Esophagus muscularis mucosa (tissue), 4 donors: ENCODE results near the gene B3GNT2. TPM values are rescaled to one million over a fixed set of nuclear protein-coding genes. Genes with fewer than 3 reads are reported as not detected.

Source experiments
- DNase-seq: peaks from one replicate; pipeline ENCODE4 v3.0.0-alpha.2; 2017; ENCODE audit errors: extremely low spot score
- H3K27ac ChIP-seq, 4 donors: fragments of 200-600 bp; sonication (generic); replicated peaks in 1 of 4; 1 replicate in 3 of 4; 2 replicates in 1 of 4; pipeline ENCODE4 v1.5.1; 2016 to 2019; ENCODE audit warnings: mild to moderate bottlenecking in 1 of 4
- H3K27me3 ChIP-seq, 4 donors: fragments of 200-600 bp; sonication (generic); one replicate each; pipeline versions ENCODE4 v1.5.1 to v1.6.0; 2016 to 2019
- H3K36me3 ChIP-seq, 4 donors: fragments of 200-600 bp; sonication (generic); one replicate each; pipeline ENCODE4 v1.5.1; 2016 to 2019
- H3K4me1 ChIP-seq, 4 donors: fragments of 200-600 bp; sonication (generic); one replicate each; pipeline ENCODE4 v1.5.1; 2016 to 2019
- H3K4me3 ChIP-seq, 4 donors: fragments of 200-600 bp; sonication (generic); 1 replicate in 2 of 4; 2 replicates in 2 of 4; pipeline ENCODE4 v1.5.1; 2016 to 2019; ENCODE audit warnings: mild to moderate bottlenecking in 4 of 4, moderate library complexity in 1 of 4
- H3K9me3 ChIP-seq, 4 donors: fragments of 200-600 bp; sonication (generic); 1 replicate in 3 of 4; 2 replicates in 1 of 4; pipeline ENCODE4 v1.5.1; 2016 to 2019
- CTCF ChIP-seq, 3 experiments: fragments of 200-600 bp in 2 of 3; fragments of 450-650 bp in 1 of 3; sonication (generic) in 2 of 3; IDR thresholded peaks; one replicate each; pipeline ENCODE4 v1.5.1; 2017 to 2019; ENCODE audit warnings: antibody characterized with exemption in 3 of 3, mild to moderate bottlenecking in 2 of 3, moderate library complexity in 1 of 3
- EP300 ChIP-seq: sonication (generic); formaldehyde crosslinking; IDR thresholded peaks from one replicate; pipeline ENCODE4 v1.6.1; 2017; ENCODE audit warnings: antibody characterized with exemption
- POLR2A ChIP-seq: fragments of 450-650 bp; IDR thresholded peaks from one replicate; pipeline ENCODE4 v1.6.1; 2017; ENCODE audit warnings: antibody characterized with exemption, moderate library complexity, mild to moderate bottlenecking, low read depth
- POLR2AphosphoS5 ChIP-seq, 2 donors: sonication (generic); formaldehyde crosslinking; IDR thresholded peaks; one replicate each; pipeline ENCODE4 v1.6.1; 2017; ENCODE audit warnings: antibody characterized with exemption in 2 of 2
- WGBS: methylation state at CpG from one replicate; pipeline ENCODE4 v1.1.5; 2018; 5-methylcytosine and 5-hydroxymethylcytosine counted together
- intact Hi-C: fragments of 100-400 bp; cut with DNase I; formaldehyde crosslinking; loops from one replicate; pipeline ENCODE4 v1.15.1; 2023
- total RNA-seq, 4 donors: library from RNA; depleted of rRNA; stranded (reverse); fragments of >200 nt; gene quantifications; one replicate each; pipeline versions ENCODE4 v1.1.0 to v1.2.1, GENCODE V29; 2016

The B3GNT2 gene
- total RNA-seq, 4 donors from 2014 or later, result 11.6 to 16.3 (median 14.5) TPM

GRCh38 chr2:62185475-62186155 is 10.3 kb upstream of the B3GNT2 start:
- WGBS, result 92% methylated on average over 15 of the region's 15 CpGs
- intact Hi-C loops, result no loop called here
- Histone ChIP-seq H3K4me3 (no peak overlapping the region), H3K9me3 (no peaks in the 10 kb centered on the region), H3K27ac (no peak overlapping the region), H3K27me3 (no peaks in the 10 kb centered on the region), H3K36me3 (no peaks in the 10 kb centered on the region), H3K4me1 (peaks cover 0 to 10% (median 4%) of the 10 kb centered on the region in 4 donors)
- TF ChIP-seq EP300 (no peak), POLR2A (no peak), CTCF (IDR thresholded peaks at IDR 0.05) (no peak), POLR2AphosphoS5 (IDR thresholded peaks at IDR 0.05) (no peak)
- no peak for DNase-seq

DNA sequence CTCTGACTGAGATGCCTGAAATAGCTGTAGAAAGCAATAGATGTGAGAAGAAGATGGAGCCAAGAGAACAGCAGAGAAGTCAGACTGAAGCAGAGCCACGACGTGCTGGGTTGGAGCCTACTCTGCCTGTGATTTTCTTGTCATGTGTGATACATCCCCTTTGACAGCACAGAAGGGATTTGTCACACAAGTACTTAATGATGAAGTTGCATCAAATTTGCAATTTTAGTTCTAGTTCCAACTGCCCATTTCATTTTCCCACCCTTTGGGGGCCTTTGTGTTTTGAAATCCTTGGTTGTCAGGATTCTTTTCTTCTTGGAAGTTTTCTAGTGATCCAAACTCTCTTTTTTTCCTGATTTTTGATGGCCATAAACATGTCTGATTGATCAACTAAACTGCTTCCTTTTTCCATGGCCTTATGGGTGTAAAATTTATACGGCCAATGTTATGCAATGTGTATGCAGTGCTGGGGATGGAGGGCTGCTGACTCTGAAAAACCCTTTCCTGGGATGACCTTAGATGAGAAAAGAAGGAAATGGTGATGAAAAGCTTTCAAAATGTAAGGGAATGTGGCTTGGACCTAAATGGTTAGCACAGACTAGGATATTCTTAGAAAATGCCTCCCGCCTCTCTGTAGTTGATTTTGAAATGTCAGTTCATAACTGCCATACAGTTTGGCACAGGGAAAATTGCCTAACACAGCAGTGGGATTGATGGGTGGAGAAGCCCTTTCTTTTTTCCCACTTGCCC is 9.6 kb upstream of the B3GNT2 start:
- 66% methylated on average over 4 of the region's 4 CpGs for WGBS
- Histone ChIP-seq H3K36me3 (no peaks in the 10 kb centered on the region), H3K4me3 (no peak overlapping the region), H3K9me3 (no peaks in the 10 kb centered on the region), H3K4me1 (peaks cover 0 to 10% (median 4%) of the 10 kb centered on the region in 4 donors), H3K27me3 (no peaks in the 10 kb centered on the region), H3K27ac (no peak overlapping the region)
- intact Hi-C loops, result no loop called here
- TF ChIP-seq POLR2AphosphoS5 (IDR thresholded peaks at IDR 0.05) (no peak), CTCF (IDR thresholded peaks at IDR 0.05) (no peak), POLR2A (no peak), EP300 (no peak)
- DNase-seq, result no peak

- DNase-seq, result no peak
- H3K4me3 ChIP-seq, result no peak overlapping the region
- H3K9me3 ChIP-seq, result no peaks in the 10 kb centered on the region
- intact Hi-C loops, result no loop called here
- 73% methylated on average over 9 of the region's 9 CpGs for WGBS
- peaks cover 0 to 10% (median 4%) of the 10 kb centered on the region in 4 donors for H3K4me1 ChIP-seq
- TF ChIP-seq POLR2AphosphoS5 (IDR thresholded peaks at IDR 0.05) (peak in 1 of 2 donors; percentile 10), EP300 (no peak)
- no peak overlapping the region for H3K27ac ChIP-seq
- H3K36me3 ChIP-seq, result no peaks in the 10 kb centered on the region
- H3K27me3 ChIP-seq, result no peaks in the 10 kb centered on the region
These were observed 8.7 kb upstream of the B3GNT2 start for GRCh38 chr2:62187246-62187645.

- H3K9me3 ChIP-seq, result no peaks in the 10 kb centered on the region
- TF ChIP-seq POLR2AphosphoS5 (IDR thresholded peaks at IDR 0.05), result no peak
- H3K27ac ChIP-seq, result no peak overlapping the region
- no peaks in the 10 kb centered on the region for H3K36me3 ChIP-seq
- WGBS, result 79% methylated on average over 3 of the region's 3 CpGs
- intact Hi-C loops, result no loop called here
- no peak for DNase-seq
- H3K27me3 ChIP-seq, result no peaks in the 10 kb centered on the region
- H3K4me3 ChIP-seq, result no peak overlapping the region
- H3K4me1 ChIP-seq, result peaks cover 0 to 10% (median 4%) of the 10 kb centered on the region in 4 donors
These were observed 7.5 kb upstream of the B3GNT2 start for GRCh38 chr2:62188416-62188815.

- H3K9me3 ChIP-seq, result no peaks in the 10 kb centered on the region
- 94% methylated on average over 5 of the region's 5 CpGs for WGBS
- no peak for DNase-seq
- intact Hi-C loops, result no loop called here
- no peak overlapping the region for H3K27ac ChIP-seq
- H3K4me3 ChIP-seq, result no peak overlapping the region
- peaks cover 0 to 10% (median 4%) of the 10 kb centered on the region in 4 donors for H3K4me1 ChIP-seq
- H3K36me3 ChIP-seq, result no peaks in the 10 kb centered on the region
- TF ChIP-seq CTCF (IDR thresholded peaks at IDR 0.05) (no peak), EP300 (no peak), POLR2AphosphoS5 (IDR thresholded peaks at IDR 0.05) (no peak), POLR2A (no peak)
- no peaks in the 10 kb centered on the region for H3K27me3 ChIP-seq
These were observed 6.7 kb upstream of the B3GNT2 start for GRCh38 chr2:62189196-62189595.
